Kidney (tissue), 14 donors: ENCODE data around the gene C4orf50. TPM values are rescaled to one million over a fixed set of nuclear protein-coding genes. Genes with fewer than 3 reads are reported as not detected.

Source experiments
- DNase-seq, 5 donors: peaks; one replicate each; pipeline ENCODE4 v3.0.0-alpha.2; 2013 to 2020
- FAIRE-seq: peaks from 2 replicates; lab custom pipeline; 2012; peaks lifted over from hg19 to GRCh38; lab: Jason Lieb, UNC
- H3K27ac ChIP-seq, 2 donors: one replicate each; pipeline ENCODE4 v1.7.0; 2013; ENCODE audit warnings: low read depth in 2 of 2, low read length in 2 of 2, inconsistent platforms in 1 of 2
- H3K27me3 ChIP-seq: one replicate; pipeline ENCODE4 v1.7.1; 2013; ENCODE audit warnings: low read length, inconsistent platforms; ENCODE audit not compliant: control insufficient read depth, insufficient read depth
- H3K36me3 ChIP-seq, 3 donors: one replicate each; pipeline versions ENCODE4 v1.7.0 to v1.7.1; 2013; ENCODE audit warnings: low read length in 3 of 3, control low read depth in 1 of 3, inconsistent platforms in 1 of 3; ENCODE audit not compliant: insufficient read depth in 3 of 3, control insufficient read depth in 2 of 3
- H3K4me1 ChIP-seq, 3 donors: one replicate each; pipeline versions ENCODE4 v1.7.0 to v1.7.1; 2013; ENCODE audit warnings: low read length in 3 of 3, inconsistent platforms in 1 of 3, low read depth in 1 of 3; ENCODE audit not compliant: control insufficient read depth in 2 of 3, insufficient read depth in 2 of 3
- H3K4me3 ChIP-seq, 3 donors: one replicate each; pipeline versions ENCODE4 v1.7.0 to v1.8.1; 2013; ENCODE audit warnings: low read length in 3 of 3, control low read depth in 1 of 3, inconsistent platforms in 1 of 3
- H3K9ac ChIP-seq, 3 donors: one replicate each; pipeline versions ENCODE4 v1.7.0 to v1.7.1; 2013; ENCODE audit warnings: low read length in 3 of 3, control low read depth in 1 of 3, inconsistent platforms in 1 of 3
- H3K9me3 ChIP-seq, 3 donors: one replicate each; pipeline versions ENCODE4 v1.7.0 to v1.7.1; 2013; ENCODE audit warnings: low read length in 3 of 3, control low read depth in 1 of 3, inconsistent platforms in 1 of 3; ENCODE audit not compliant: control insufficient read depth in 2 of 3, insufficient read depth in 1 of 3
- CTCF ChIP-seq: IDR thresholded peaks from 3 replicates; pipeline ENCODE4 v1.5.1; 2012; ENCODE audit warnings: mild to moderate bottlenecking, moderate library complexity, borderline replicate concordance; ENCODE audit not compliant: insufficient read depth; ENCODE audit errors: extremely low read depth
- intact Hi-C: fragments of 100-400 bp; cut with DNase I; formaldehyde crosslinking; loops from one replicate; pipeline ENCODE4 v1.11.1; 2022
- polyA plus RNA-seq: library from polyadenylated mRNA; stranded (reverse); fragments of 350-450 nt; fragmentation: Illumina TruSeq; extraction: RNeasy Lipid Tissue Mini Kit (QIAGEN cat#74804); gene quantifications from one replicate; pipeline ENCODE4 v1.2.3, GENCODE V29; 2014; ENCODE audit warnings: low read depth, low replicate concordance; ENCODE audit not compliant: insufficient read depth
- total RNA-seq: library from RNA; stranded (reverse); fragmentation: NEBNext Ultra II Directional; extraction: Animal tissue kit (Norgen Biotek cat#: 25700); gene quantifications from one replicate; pipeline ENCODE4 v1.2.1, GENCODE V29; 2021
- donor health status: control.
- donor health status: control.
- donor health status: control.
- donor health status: control.
- donor health status: control.
- donor health status: DM: yes; HTN: yes; CAD: no.
- donor health status: Normal renal cell carcinoma (clear cell type).

C4orf50 gene
- total and polyA plus RNA-seq, 2 donors from 2014 or later, result 0.16 TPM; not detected in 1

- DNase-seq (peak in 2 of 5 donors; percentile 23 to 37), FAIRE-seq (no peak)
- Histone ChIP-seq H3K4me1 (peaks cover 0 to 6% (median 0%) of the 10 kb centered on the region in 3 donors), H3K27ac (no peak overlapping the region), H3K9ac (no peak overlapping the region), H3K4me3 (no peak overlapping the region), H3K27me3 (no peaks in the 10 kb centered on the region), H3K36me3 (no peaks in the 10 kb centered on the region), H3K9me3 (peaks cover 0 to 8% (median 0%) of the 10 kb centered on the region in 3 donors)
- intact Hi-C loops, result no loop called here
- TF ChIP-seq CTCF, result no peak
Measured at GRCh38 chr4:5999830-6000365, 18.3 kb downstream of the C4orf50 start.

- Histone ChIP-seq H3K27me3 (no peaks in the 10 kb centered on the region), H3K27ac (no peak overlapping the region), H3K4me1 (peaks cover 0 to 6% (median 0%) of the 10 kb centered on the region in 3 donors), H3K4me3 (no peak overlapping the region), H3K9ac (no peak overlapping the region), H3K9me3 (peaks cover 0 to 6% (median 0%) of the 10 kb centered on the region in 3 donors), H3K36me3 (no peaks in the 10 kb centered on the region)
- TF ChIP-seq CTCF, result no peak
- FAIRE-seq, result no peak
- intact Hi-C loops, result no loop called here
- DNase-seq, result peak in 1 of 5 donors; percentile 26
Measured at GRCh38 chr4:5999356-5999755, 18.9 kb downstream of the C4orf50 start.

- DNase-seq, result peak; percentile 79 to 89 (median 84)
- H3K9me3 ChIP-seq, result peaks cover 0 to under 1% (median 0%) of the 10 kb centered on the region in 3 donors
- no peaks in the 10 kb centered on the region for H3K36me3 ChIP-seq
- no peak overlapping the region for H3K9ac ChIP-seq
- no peaks in the 10 kb centered on the region for H3K27me3 ChIP-seq
- intact Hi-C loops, result no loop called here
- peak; percentile 90 for TF ChIP-seq CTCF
- no peak overlapping the region for H3K27ac ChIP-seq
- peaks cover 0 to 6% (median 0%) of the 10 kb centered on the region in 3 donors for H3K4me1 ChIP-seq
- H3K4me3 ChIP-seq, result no peak overlapping the region
- no peak for FAIRE-seq
Measured at GRCh38 chr4:5998333-5998936, 19.8 kb downstream of the C4orf50 start.
